ENCODE measurements around the gene CCDC91. TPM values are rescaled to one million over a fixed set of nuclear protein-coding genes. Genes with fewer than 3 reads are reported as not detected.

The CCDC91 gene
- polyA plus RNA-seq, 1 donor from 2014 or later, result 11.6 TPM

DNA sequence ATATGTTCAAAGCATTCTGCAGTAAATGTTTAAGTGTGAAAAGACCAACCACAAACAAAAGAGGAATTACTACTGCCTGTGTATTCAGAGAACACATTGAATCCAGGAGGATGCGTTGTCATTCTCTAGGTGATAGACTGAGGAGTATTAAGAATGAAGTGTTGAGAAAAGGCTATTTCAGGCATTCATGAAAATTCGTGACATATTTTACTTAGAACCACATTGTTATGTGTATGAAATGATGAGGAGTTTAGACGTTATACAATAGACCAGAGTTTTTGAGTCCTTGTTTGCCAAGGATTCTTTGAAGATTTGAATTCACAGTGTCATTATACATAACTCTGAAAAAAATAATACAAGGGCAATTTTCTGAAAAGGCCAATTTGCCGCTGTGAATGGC is 251.8 kb downstream of the CCDC91 start:
- Histone ChIP-seq H3K9me3 (ENCODE audit: low read length) (no peaks in the 10 kb centered on the region), H3K4me2 (ENCODE audit: low read length) (no peak overlapping the region), H3K36me3 (ENCODE audit: insufficient read depth, low read length) (no peaks in the 10 kb centered on the region), H3K27me3 (ENCODE audit: insufficient read depth, low read depth, low read length) (no peaks in the 10 kb centered on the region), H3K4me3 (ENCODE audit: low read length) (no peak overlapping the region), H4K20me1 (ENCODE audit: insufficient read depth) (no peaks in the 10 kb centered on the region), H3K79me2 (replicated peaks; ENCODE audit: insufficient read depth, low read length) (no peaks in the 10 kb centered on the region), H2AFZ (ENCODE audit: low read depth, low read length) (no peak overlapping the region), H3K9ac (ENCODE audit: low read length) (no peak overlapping the region), H3K27ac (ENCODE audit: low read length) (no peak overlapping the region), H3K9me2 (ENCODE audit: insufficient read depth, low read length) (no peaks in the 10 kb centered on the region), H3F3A (ENCODE audit: insufficient read depth, low read length, poor library complexity, severe bottlenecking) (no peaks in the 10 kb centered on the region)
- no peak for TF ChIP-seq EZH2 (IDR thresholded peaks at IDR 0.05; ENCODE audit: borderline replicate concordance, insufficient read depth, low read length, poor library complexity, severe bottlenecking)
- TF ChIP-seq EP300 (conservative IDR thresholded peaks at IDR 0.05; ENCODE audit: poor library complexity, severe bottlenecking), result no peak

DNA sequence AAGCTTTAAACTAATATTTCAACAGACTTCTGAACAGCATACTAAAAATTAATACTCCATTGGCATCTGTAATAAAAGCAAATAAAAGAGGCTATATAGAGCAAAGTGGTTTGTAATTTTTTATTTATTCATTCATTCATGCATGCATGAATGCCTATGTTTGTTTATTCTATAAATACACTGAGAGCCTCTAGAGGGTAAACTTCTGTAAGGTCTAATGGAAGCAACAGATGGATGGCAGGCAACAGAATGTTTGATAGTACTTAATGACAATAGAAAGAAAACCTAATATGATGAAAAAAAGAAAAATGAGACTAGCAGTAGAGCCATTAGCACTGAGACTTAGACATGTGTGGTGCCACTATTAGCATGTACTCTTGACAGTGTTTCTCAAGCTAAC is 253.1 kb downstream of the CCDC91 start:
- no peaks in the 10 kb centered on the region for H3K36me3 ChIP-seq (ENCODE audit: insufficient read depth, low read length)

DNA sequence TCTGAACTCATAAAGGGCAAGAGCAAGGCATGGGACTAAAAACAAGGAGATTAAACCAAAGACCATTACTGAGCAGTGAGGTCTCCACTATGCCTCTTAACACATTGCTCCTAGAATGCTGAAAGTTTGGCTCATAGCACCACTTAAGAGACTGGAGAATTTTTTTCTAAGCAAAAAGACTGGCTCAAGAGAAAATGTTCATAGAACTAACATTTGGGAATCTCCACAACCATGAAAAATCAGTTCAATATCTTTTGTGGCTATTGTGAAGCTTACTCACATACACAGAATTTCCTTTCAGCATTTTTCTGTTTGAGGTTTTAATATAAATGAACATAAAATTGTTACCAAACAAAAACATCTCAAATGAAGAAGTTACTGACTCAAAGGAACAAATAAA is 255.8 kb downstream of the CCDC91 start:
- H3K4me3 ChIP-seq (ENCODE audit: low read length), result no peak overlapping the region
- H2AFZ ChIP-seq (ENCODE audit: low read depth, low read length), result no peak overlapping the region
- H3K9me3 ChIP-seq (ENCODE audit: low read length), result no peaks in the 10 kb centered on the region
- H3K27me3 ChIP-seq (ENCODE audit: insufficient read depth, low read depth, low read length), result no peaks in the 10 kb centered on the region
- no peaks in the 10 kb centered on the region for H3K79me2 ChIP-seq (replicated peaks; ENCODE audit: insufficient read depth, low read length)
- H4K20me1 ChIP-seq (ENCODE audit: insufficient read depth), result no peaks in the 10 kb centered on the region
- TF ChIP-seq EZH2 (IDR thresholded peaks at IDR 0.05; ENCODE audit: borderline replicate concordance, insufficient read depth, low read length, poor library complexity, severe bottlenecking) (no peak), SMC3 (conservative IDR thresholded peaks at IDR 0.05; ENCODE audit: poor library complexity) (no peak), EP300 (conservative IDR thresholded peaks at IDR 0.05; ENCODE audit: poor library complexity, severe bottlenecking) (no peak), POLR2AphosphoS5 (IDR thresholded peaks at IDR 0.05) (no peak), MXI1 (conservative IDR thresholded peaks at IDR 0.05; ENCODE audit: poor library complexity, severe bottlenecking) (no peak), RAD21 (conservative IDR thresholded peaks at IDR 0.05) (no peak), TAF1 (IDR thresholded peaks at IDR 0.05; ENCODE audit: low read depth) (no peak)
- TF ChIP-seq, protein P1, sequence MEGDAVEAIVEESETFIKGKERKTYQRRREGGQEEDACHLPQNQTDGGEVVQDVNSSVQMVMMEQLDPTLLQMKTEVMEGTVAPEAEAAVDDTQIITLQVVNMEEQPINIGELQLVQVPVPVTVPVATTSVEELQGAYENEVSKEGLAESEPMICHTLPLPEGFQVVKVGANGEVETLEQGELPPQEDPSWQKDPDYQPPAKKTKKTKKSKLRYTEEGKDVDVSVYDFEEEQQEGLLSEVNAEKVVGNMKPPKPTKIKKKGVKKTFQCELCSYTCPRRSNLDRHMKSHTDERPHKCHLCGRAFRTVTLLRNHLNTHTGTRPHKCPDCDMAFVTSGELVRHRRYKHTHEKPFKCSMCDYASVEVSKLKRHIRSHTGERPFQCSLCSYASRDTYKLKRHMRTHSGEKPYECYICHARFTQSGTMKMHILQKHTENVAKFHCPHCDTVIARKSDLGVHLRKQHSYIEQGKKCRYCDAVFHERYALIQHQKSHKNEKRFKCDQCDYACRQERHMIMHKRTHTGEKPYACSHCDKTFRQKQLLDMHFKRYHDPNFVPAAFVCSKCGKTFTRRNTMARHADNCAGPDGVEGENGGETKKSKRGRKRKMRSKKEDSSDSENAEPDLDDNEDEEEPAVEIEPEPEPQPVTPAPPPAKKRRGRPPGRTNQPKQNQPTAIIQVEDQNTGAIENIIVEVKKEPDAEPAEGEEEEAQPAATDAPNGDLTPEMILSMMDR (IDR thresholded peaks at IDR 0.05; ENCODE audit: poor library complexity, severe bottlenecking), result no peak
- TF ChIP-seq, protein P2, sequence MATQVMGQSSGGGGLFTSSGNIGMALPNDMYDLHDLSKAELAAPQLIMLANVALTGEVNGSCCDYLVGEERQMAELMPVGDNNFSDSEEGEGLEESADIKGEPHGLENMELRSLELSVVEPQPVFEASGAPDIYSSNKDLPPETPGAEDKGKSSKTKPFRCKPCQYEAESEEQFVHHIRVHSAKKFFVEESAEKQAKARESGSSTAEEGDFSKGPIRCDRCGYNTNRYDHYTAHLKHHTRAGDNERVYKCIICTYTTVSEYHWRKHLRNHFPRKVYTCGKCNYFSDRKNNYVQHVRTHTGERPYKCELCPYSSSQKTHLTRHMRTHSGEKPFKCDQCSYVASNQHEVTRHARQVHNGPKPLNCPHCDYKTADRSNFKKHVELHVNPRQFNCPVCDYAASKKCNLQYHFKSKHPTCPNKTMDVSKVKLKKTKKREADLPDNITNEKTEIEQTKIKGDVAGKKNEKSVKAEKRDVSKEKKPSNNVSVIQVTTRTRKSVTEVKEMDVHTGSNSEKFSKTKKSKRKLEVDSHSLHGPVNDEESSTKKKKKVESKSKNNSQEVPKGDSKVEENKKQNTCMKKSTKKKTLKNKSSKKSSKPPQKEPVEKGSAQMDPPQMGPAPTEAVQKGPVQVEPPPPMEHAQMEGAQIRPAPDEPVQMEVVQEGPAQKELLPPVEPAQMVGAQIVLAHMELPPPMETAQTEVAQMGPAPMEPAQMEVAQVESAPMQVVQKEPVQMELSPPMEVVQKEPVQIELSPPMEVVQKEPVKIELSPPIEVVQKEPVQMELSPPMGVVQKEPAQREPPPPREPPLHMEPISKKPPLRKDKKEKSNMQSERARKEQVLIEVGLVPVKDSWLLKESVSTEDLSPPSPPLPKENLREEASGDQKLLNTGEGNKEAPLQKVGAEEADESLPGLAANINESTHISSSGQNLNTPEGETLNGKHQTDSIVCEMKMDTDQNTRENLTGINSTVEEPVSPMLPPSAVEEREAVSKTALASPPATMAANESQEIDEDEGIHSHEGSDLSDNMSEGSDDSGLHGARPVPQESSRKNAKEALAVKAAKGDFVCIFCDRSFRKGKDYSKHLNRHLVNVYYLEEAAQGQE (IDR thresholded peaks at IDR 0.05; ENCODE audit: borderline replicate concordance), result no peak
- no peak overlapping the region for H3K4me2 ChIP-seq (ENCODE audit: low read length)
- H3K27ac ChIP-seq (ENCODE audit: low read length), result no peak overlapping the region
- H3F3A ChIP-seq (ENCODE audit: insufficient read depth, low read length, poor library complexity, severe bottlenecking), result no peaks in the 10 kb centered on the region
- no peak overlapping the region for H3K9ac ChIP-seq (ENCODE audit: low read length)
- H3K9me2 ChIP-seq (ENCODE audit: insufficient read depth, low read length), result no peaks in the 10 kb centered on the region
- no peaks in the 10 kb centered on the region for H3K36me3 ChIP-seq (ENCODE audit: insufficient read depth, low read length)

More for the DNA sequence above, 253.1 kb downstream of the CCDC91 start:
- Histone ChIP-seq H4K20me1 (ENCODE audit: insufficient read depth) (no peaks in the 10 kb centered on the region), H2AFZ (ENCODE audit: low read depth, low read length) (no peak overlapping the region), H3K27ac (ENCODE audit: low read length) (no peak overlapping the region), H3K4me2 (ENCODE audit: low read length) (no peak overlapping the region), H3F3A (ENCODE audit: insufficient read depth, low read length, poor library complexity, severe bottlenecking) (no peaks in the 10 kb centered on the region), H3K9ac (ENCODE audit: low read length) (no peak overlapping the region), H3K9me2 (ENCODE audit: insufficient read depth, low read length) (no peaks in the 10 kb centered on the region), H3K4me3 (ENCODE audit: low read length) (no peak overlapping the region), H3K27me3 (ENCODE audit: insufficient read depth, low read depth, low read length) (no peaks in the 10 kb centered on the region), H3K9me3 (ENCODE audit: low read length) (no peaks in the 10 kb centered on the region), H3K79me2 (replicated peaks; ENCODE audit: insufficient read depth, low read length) (no peaks in the 10 kb centered on the region)
- TF ChIP-seq, protein P1 (IDR thresholded peaks at IDR 0.05; ENCODE audit: poor library complexity, severe bottlenecking), result no peak
- TF ChIP-seq POLR2AphosphoS5 (IDR thresholded peaks at IDR 0.05), result no peak

Measured in neural cell (in vitro differentiated cells).